Measurements from ENCODE around the gene RAB11FIP4. TPM values are rescaled to one million over a fixed set of nuclear protein-coding genes. Genes with fewer than 3 reads are reported as not detected.

Gene RAB11FIP4
- total and polyA plus RNA-seq, 2 of the 8 experiments (the other 6 are each of a cell fraction or from before 2014, with no cell fraction given) = 21.7 to 53.2 TPM

GRCh38 chr17:31561469-31562375, 170.2 kb downstream of the RAB11FIP4 start:
- no peak overlapping the region for H4K8ac ChIP-seq (ENCODE audit: extremely low read depth, insufficient read depth, low read length)
- DNase-seq (ENCODE audit: low read depth in 1 of 2, low spot score in 2 of 2) (no peak), FAIRE-seq (no peak)
- no peaks in the 10 kb centered on the region for H3K79me2 ChIP-seq (ENCODE audit: control insufficient read depth in 1 of 2, insufficient read depth in 2 of 2, low read length in 2 of 2)
- no peak overlapping the region for H3K14ac ChIP-seq (ENCODE audit: insufficient read length)
- H3K36me3 ChIP-seq (ENCODE audit: control insufficient read depth in 2 of 4, insufficient read depth in 4 of 4, low read length in 3 of 4) = no peaks in the 10 kb centered on the region; a peak in 1 of 8 replicates
- H3K56ac ChIP-seq (replicated peaks; ENCODE audit: insufficient read length, low read depth, low read length) = no peak overlapping the region
- no peak overlapping the region for H3K27ac ChIP-seq (ENCODE audit: low read depth, low read length)
- H2AFZ ChIP-seq (ENCODE audit: low read length) = no peak overlapping the region
- H3K4ac ChIP-seq (replicated peaks; ENCODE audit: insufficient read length, low read depth, low read length) = no peak overlapping the region
- H2BK120ac ChIP-seq (replicated peaks; ENCODE audit: low read depth, low read length) = no peak overlapping the region
- peaks cover 6 to 38% (median 25%) of the 10 kb centered on the region in 4 experiments; a peak in 6 of 7 replicates for H3K27me3 ChIP-seq (replicated peaks in 1 of 4; ENCODE audit: control insufficient read depth in 3 of 4, extremely low read depth in 1 of 4, insufficient read depth in 3 of 4, low read length in 3 of 4)
- peaks cover 0 to 2% of the 10 kb centered on the region in 2 experiments for H4K20me1 ChIP-seq (replicated peaks in 1 of 2; ENCODE audit: control insufficient read depth in 1 of 2, insufficient read depth in 2 of 2, low read length in 2 of 2)
- H3K4me2 ChIP-seq (ENCODE audit: insufficient read depth in 1 of 2, low read depth in 2 of 2, low read length in 2 of 2) = peak overlapping the region in 1 of 2 experiments; percentile 70; a peak in 2 of 4 replicates
- CTCF ChIA-PET (ENCODE audit: partially characterized antibody) = interaction anchor here (1.4 to 7.4 kb wide), 6 partner anchors 12 to 281 kb away, joined by 3 to 72 read pairs (median 5); no protein-coding TSS in a partner anchor
- peak overlapping the region; percentile 16; the same call in 1 of the 2 replicates for H2BK5ac ChIP-seq (ENCODE audit: low read depth, low read length)
- no peak for TF ChIP-seq TBP (IDR thresholded peaks at IDR 0.05; ENCODE audit: low read depth, low read length)
- TF ChIP-seq CTBP2 (IDR thresholded peaks at IDR 0.05; ENCODE audit: borderline replicate concordance, insufficient read depth, insufficient read length, low read length) = no peak
- TF ChIP-seq KDM4A (IDR thresholded peaks at IDR 0.05; ENCODE audit: low read depth, low read length, severe bottlenecking) = no peak
- TF ChIP-seq KDM5A (IDR thresholded peaks at IDR 0.05; ENCODE audit: low read length) = no peak
- no peak for TF ChIP-seq RFX5 (IDR thresholded peaks at IDR 0.05; ENCODE audit: borderline replicate concordance, low read depth, low read length)
- no peak for TF ChIP-seq BRCA1 (IDR thresholded peaks at IDR 0.05; ENCODE audit: low read depth, low read length)
- no peak for TF ChIP-seq POLR2AphosphoS5 (IDR thresholded peaks at IDR 0.05; ENCODE audit: low read depth, low read length)
- no peak for TF ChIP-seq CREB1 (IDR thresholded peaks at IDR 0.05)
- TF ChIP-seq EP300 (IDR thresholded peaks at IDR 0.05; ENCODE audit: borderline replicate concordance in 1 of 2, low read depth in 2 of 2, low read length in 2 of 2) = no peak
- no peak for TF ChIP-seq SRF (IDR thresholded peaks at IDR 0.05; ENCODE audit: low read depth, low read length)
- TF ChIP-seq JUND (IDR thresholded peaks at IDR 0.05; ENCODE audit: low read length) = no peak
- no peak for TF ChIP-seq RBBP5 (IDR thresholded peaks at IDR 0.05; ENCODE audit: borderline replicate concordance, low read depth, low read length)
- peaks cover 2% of the 10 kb centered on the region; the same call in 1 of the 2 replicates for H3K79me1 ChIP-seq (ENCODE audit: low read depth, low read length)
- H3K23ac ChIP-seq (ENCODE audit: insufficient read length) = no peak overlapping the region
- POLR2A ChIA-PET (ENCODE audit: partially characterized antibody) = no interaction called here
- H2BK20ac ChIP-seq (ENCODE audit: low read length) = peak overlapping the region; percentile 32; the same call in 1 of the 2 replicates
- no peak overlapping the region for H3K4me3 ChIP-seq (ENCODE audit: extremely low read depth in 1 of 4, insufficient read depth in 2 of 4, low read depth in 3 of 4, low read length in 4 of 4)
- no peak overlapping the region; the same call in 1 of the 2 replicates for H3K18ac ChIP-seq (ENCODE audit: extremely low read depth, low read length)
- no peak overlapping the region for H4K91ac ChIP-seq (replicated peaks; ENCODE audit: insufficient read length, low read length)
- peaks cover 16% of the 10 kb centered on the region; the same call in 1 of the 2 replicates for H3K23me2 ChIP-seq (ENCODE audit: low read depth, low read length)
- no peak overlapping the region for H3K9ac ChIP-seq (replicated peaks in 1 of 4; ENCODE audit: extremely low read depth in 1 of 4, low read depth in 3 of 4, low read length in 3 of 4)
- no peak overlapping the region for H2BK15ac ChIP-seq (ENCODE audit: low read length)
- 0 out of 2 replicates have a peak overlapping the region, but pooled peaks have one; percentile 24 for H2AK5ac ChIP-seq (ENCODE audit: low read depth, low read length)
- H4K5ac ChIP-seq (ENCODE audit: insufficient read length, low read depth, low read length) = no peak overlapping the region
- H2BK12ac ChIP-seq (ENCODE audit: low read depth, low read length) = no peak overlapping the region
- H3K4me1 ChIP-seq (replicated peaks in 1 of 4; ENCODE audit: control insufficient read depth in 3 of 4, insufficient read depth in 4 of 4, low read length in 3 of 4) = peaks cover 12 to 26% (median 18%) of the 10 kb centered on the region in 4 experiments
- 75% methylated on average over 9 of the region's 9 CpGs; no CpG with 5 or more reads in 1 of the 2 experiments for WGBS, 2 experiments (ENCODE audit: extremely low coverage in 1 of 2, insufficient coverage in 1 of 2, insufficient read length in 1 of 2, insufficient replicate concordance in 2 of 2, low coverage in 1 of 2, low lambda C conversion rate in 2 of 2, missing lambda C conversion rate in 1 of 2)
- no peaks in the 10 kb centered on the region for H3K9me3 ChIP-seq (ENCODE audit: insufficient read depth in 2 of 2, low read depth in 1 of 2, low read length in 1 of 2)
